GM12878 (cell line): ENCODE results near the gene TKT. TPM values are rescaled to one million over a fixed set of nuclear protein-coding genes. Genes with fewer than 3 reads are reported as not detected.

Experiments
- ATAC-seq: fragments of 200-7000 bp; cut with Tn5 transposase; 3 replicates; pipeline ENCODE4 v1.9.1; 2020; ENCODE audit warnings: mild to moderate bottlenecking, moderate library complexity
- BruUV-seq: library from RNA; stranded (reverse); fragments of 400-500 nt; replicated peaks from 2 replicates; lab custom pipeline; 2021; lab: Mats Ljungman, UMichigan
- CTCF ChIA-PET: fragments of 300-600 bp; sonication (Branson Sonifier 250); formaldehyde crosslinking; extraction: SDS; loops from one replicate; lab custom pipeline; 2021; ENCODE audit warnings: inconsistent platforms; lab: Yijun Ruan, JAX
- POLR2A ChIA-PET: fragments of 350-600 bp; formaldehyde crosslinking; extraction: SDS; loops from one replicate; lab custom pipeline; 2021; ENCODE audit warnings: inconsistent platforms; lab: Charles Lee
- RAD21 ChIA-PET: fragments of 300-600 bp; sonication (Branson Sonifier 250); formaldehyde crosslinking; loops from one replicate; lab custom pipeline; 2023; ENCODE audit warnings: antibody characterized with exemption; ENCODE audit not compliant: unreplicated experiment; lab: Charles Lee
- SMC1A ChIA-PET: fragments of 300-600 bp; sonication (Branson Sonifier 250); formaldehyde crosslinking; loops from one replicate; lab custom pipeline; 2023; ENCODE audit not compliant: unreplicated experiment, uncharacterized antibody; lab: Charles Lee
- DNase-seq: peaks from one replicate; pipeline ENCODE4 v3.0.0-alpha.2; 2011; ENCODE audit warnings: low read depth, low spot score
- FAIRE-seq: peaks from 3 replicates; lab custom pipeline; 2011; peaks lifted over from hg19 to GRCh38; lab: Jason Lieb, UNC
- H2AFZ ChIP-seq: 2 replicates; pipeline ENCODE4 v1.6.0; 2011; ENCODE audit warnings: low read depth, low read length, control low read depth; ENCODE audit not compliant: control insufficient read depth
- H3K27ac ChIP-seq: 2 replicates; pipeline ENCODE4 v1.5.1; 2011; ENCODE audit warnings: control low read depth; ENCODE audit not compliant: control insufficient read depth, insufficient read depth
- H3K27me3 ChIP-seq, 2 experiments: replicated peaks in 1 of 2; 2 replicates each; pipeline versions ENCODE4 v1.6.0 to v1.6.1; 2011; ENCODE audit warnings: low read length in 1 of 2; ENCODE audit not compliant: control insufficient read depth in 2 of 2, insufficient read depth in 2 of 2
- H3K36me3 ChIP-seq, 2 experiments: 2 replicates each; pipeline ENCODE4 v1.5.1; 2011; ENCODE audit warnings: low read length in 1 of 2; ENCODE audit not compliant: control insufficient read depth in 2 of 2, insufficient read depth in 2 of 2
- H3K4me1 ChIP-seq: 2 replicates; pipeline ENCODE4 v1.6.1; 2011; ENCODE audit warnings: mild to moderate bottlenecking, low read length, moderate library complexity, mixed read lengths; ENCODE audit not compliant: control insufficient read depth, insufficient read depth
- H3K4me2 ChIP-seq: 2 replicates; pipeline ENCODE4 v1.6.0; 2011; ENCODE audit warnings: control low read depth; ENCODE audit not compliant: control insufficient read depth, insufficient read depth
- H3K4me3 ChIP-seq: fragments of 200-600 bp; sonication (generic); 2 replicates; pipeline ENCODE4 v1.5.1; 2016
- H3K79me2 ChIP-seq: 2 replicates; pipeline ENCODE4 v1.6.0; 2011; ENCODE audit warnings: low read length; ENCODE audit not compliant: control insufficient read depth, insufficient read depth
- H3K9ac ChIP-seq: 2 replicates; pipeline ENCODE4 v1.8.0; 2011; ENCODE audit warnings: low read length, control low read depth, mixed read lengths; ENCODE audit not compliant: control insufficient read depth, insufficient read depth
- H3K9me3 ChIP-seq: replicated peaks from 3 replicates; pipeline ENCODE4 v1.5.1; 2011; ENCODE audit warnings: mild to moderate bottlenecking, low read length; ENCODE audit not compliant: control insufficient read depth, insufficient read depth
- H4K20me1 ChIP-seq: 2 replicates; pipeline ENCODE4 v1.6.0; 2011; ENCODE audit not compliant: control insufficient read depth, insufficient read depth
- POLR2AphosphoS5 ChIP-seq: IDR thresholded peaks from 2 replicates; pipeline ENCODE4 v1.6.1; 2011; ENCODE audit warnings: mild to moderate bottlenecking, low read length, inconsistent platforms
- WGBS: methylation state at CpG from one replicate; pipeline ENCODE4 v1.1.6; 2016; ENCODE audit warnings: low lambda C conversion rate; ENCODE audit not compliant: insufficient replicate concordance, insufficient coverage; ENCODE audit errors: missing lambda C conversion rate; 5-methylcytosine and 5-hydroxymethylcytosine counted together
- in situ Hi-C: fragments of 300-500 bp; cut with MboI; formaldehyde crosslinking; loops from 9 replicates; pipeline ENCODE4 v1.14.3; 2018; ENCODE audit warnings: mixed read lengths
- intact Hi-C: fragments of 100-400 bp; cut with micrococcal nuclease; formaldehyde crosslinking; loops from one replicate; pipeline ENCODE4 v1.14.2; 2022; ENCODE audit not compliant: unreplicated experiment
- polyA plus RNA-seq, 11 experiments: library from polyadenylated mRNA; depleted of rRNA in 4 of 11; unstranded in 6 of 11; stranded (reverse) in 5 of 11; fragments of >200 nt; fragmentation: Nextera tagmentation in 4 of 11; fragmentation: Illumina TruSeq in 1 of 11; extraction: Ambion mirVana in 4 of 11; extraction: Trizol in 1 of 11; gene quantifications; 1 replicate in 1 of 11; 2 replicates in 10 of 11; pipeline versions ENCODE4 v1.2.1 to v1.2.3, GENCODE V29; 2011 to 2016; ENCODE audit warnings: inconsistent platforms in 2 of 11, missing spikeins in 2 of 11, low read depth in 1 of 11
- total RNA-seq, 4 experiments: library from RNA; depleted of rRNA in 3 of 4; stranded (reverse); fragments of >200 nt in 3 of 4; fragmentation: Illumina TruSeq in 1 of 4; extraction: Trizol in 1 of 4; gene quantifications; 2 replicates each; pipeline versions ENCODE4 v1.2.1 to v1.2.3, GENCODE V29; 2013 to 2021
- TF ChIP-seq, protein P1 (sequence below): fragments of 450-650 bp; IDR thresholded peaks from 2 replicates; pipeline ENCODE4 v1.6.1; 2018; ENCODE audit warnings: borderline replicate concordance, mild to moderate bottlenecking; ENCODE audit not compliant: partially characterized antibody

Gene TKT
- total and polyA plus RNA-seq, 10 of the 15 experiments (the other 5 are each of a cell fraction or from before 2014, with no cell fraction given): 56.4 to 385 (median 143) TPM

DNA sequence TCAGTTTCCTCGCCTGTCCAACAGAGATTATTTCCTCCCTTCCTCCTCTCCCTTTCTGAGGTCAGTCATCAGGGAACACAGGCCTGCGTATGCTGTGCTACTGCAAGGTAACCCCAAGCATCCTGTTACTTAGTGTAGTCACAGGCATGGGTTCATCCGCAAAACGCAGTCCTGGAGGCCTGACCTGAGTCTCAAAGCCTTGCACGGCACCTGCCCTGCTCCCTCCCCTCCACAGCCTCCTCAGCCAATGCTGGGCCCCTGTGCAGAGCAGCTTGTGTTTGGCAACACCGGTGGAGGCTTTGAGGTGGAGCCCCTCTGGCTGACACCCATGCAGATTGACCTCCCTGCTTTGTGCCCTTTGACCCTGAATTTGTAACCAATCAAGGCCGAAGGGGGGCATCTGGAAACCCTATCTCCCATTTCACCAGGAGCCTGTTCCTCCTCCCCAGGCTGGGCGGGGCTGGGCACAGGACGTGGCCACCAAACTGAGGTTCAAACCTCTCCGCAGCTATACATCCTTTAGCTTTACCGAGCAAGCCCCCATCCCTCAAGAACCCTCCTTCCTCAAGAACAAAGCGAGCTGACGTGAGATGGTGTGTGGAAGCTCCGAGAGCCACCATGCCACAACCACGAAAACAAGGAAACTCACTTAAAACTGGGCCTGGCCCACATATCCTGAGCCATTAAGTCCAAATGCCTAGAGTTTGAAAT, 21.5 kb downstream of the TKT start:
- no peak for FAIRE-seq

More for the DNA sequence above, 21.5 kb downstream of the TKT start:
- ATAC-seq: no peak
- no peak for DNase-seq
- H3K9ac ChIP-seq: no peak overlapping the region
- H3K4me1 ChIP-seq: no peaks in the 10 kb centered on the region
- intact Hi-C loops: no loop called here
- H3K4me2 ChIP-seq: no peak overlapping the region
- CTCF ChIA-PET: interaction anchor here (0.7 to 2.1 kb wide), 3 partner anchors 14 to 130 kb away, joined by 3 to 6 read pairs (median 5); no protein-coding TSS in a partner anchor
- peaks cover 37 to 66% of the 10 kb centered on the region in 2 experiments; a peak in 3 of 4 replicates for H3K36me3 ChIP-seq
- no peaks in the 10 kb centered on the region for H3K9me3 ChIP-seq
- SMC1A ChIA-PET: interaction anchor here (0.7 kb wide), 1 partner anchor 8 kb away, joined by 3 read pairs; no protein-coding TSS in a partner anchor
- H3K27me3 ChIP-seq: no peaks in the 10 kb centered on the region
- WGBS: 83% methylated on average over 15 of the region's 15 CpGs
- H3K79me2 ChIP-seq: no peaks in the 10 kb centered on the region
- RAD21 ChIA-PET: no interaction called here
- H2AFZ ChIP-seq: no peak overlapping the region
- POLR2A ChIA-PET: no interaction called here
- H3K27ac ChIP-seq: no peak overlapping the region
- in situ Hi-C loops: no loop called here
- TF ChIP-seq POLR2AphosphoS5: 0 out of 2 replicates have a peak, but pooled peaks have one; percentile 30
- TF ChIP-seq, protein P1, sequence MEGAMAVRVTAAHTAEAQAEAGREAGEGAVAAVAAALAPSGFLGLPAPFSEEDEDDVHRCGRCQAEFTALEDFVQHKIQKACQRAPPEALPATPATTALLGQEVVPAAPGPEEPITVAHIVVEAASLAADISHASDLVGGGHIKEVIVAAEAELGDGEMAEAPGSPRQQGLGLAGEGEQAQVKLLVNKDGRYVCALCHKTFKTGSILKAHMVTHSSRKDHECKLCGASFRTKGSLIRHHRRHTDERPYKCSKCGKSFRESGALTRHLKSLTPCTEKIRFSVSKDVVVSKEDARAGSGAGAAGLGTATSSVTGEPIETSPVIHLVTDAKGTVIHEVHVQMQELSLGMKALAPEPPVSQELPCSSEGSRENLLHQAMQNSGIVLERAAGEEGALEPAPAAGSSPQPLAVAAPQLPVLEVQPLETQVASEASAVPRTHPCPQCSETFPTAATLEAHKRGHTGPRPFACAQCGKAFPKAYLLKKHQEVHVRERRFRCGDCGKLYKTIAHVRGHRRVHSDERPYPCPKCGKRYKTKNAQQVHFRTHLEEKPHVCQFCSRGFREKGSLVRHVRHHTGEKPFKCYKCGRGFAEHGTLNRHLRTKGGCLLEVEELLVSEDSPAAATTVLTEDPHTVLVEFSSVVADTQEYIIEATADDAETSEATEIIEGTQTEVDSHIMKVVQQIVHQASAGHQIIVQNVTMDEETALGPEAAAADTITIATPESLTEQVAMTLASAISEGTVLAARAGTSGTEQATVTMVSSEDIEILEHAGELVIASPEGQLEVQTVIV: no peak
- TF ChIP-seq, all 136 proteins: peak for 1
- Histone ChIP-seq H4K20me1 (no peaks in the 10 kb centered on the region), H3K4me3 (no peak overlapping the region)
- BruUV-seq: no TSS peak
